D721Med (cell line): ENCODE results near the gene LRMDA.

ENCODE experiments used
- DNase-seq: peaks from one replicate; pipeline ENCODE4 v3.0.0; 2011; ENCODE audit warnings: low spot score; ENCODE audit not compliant: insufficient read length
- FAIRE-seq: peaks from 2 replicates; lab custom pipeline; 2011; peaks lifted over from hg19 to GRCh38; lab: Jason Lieb, UNC
- TF ChIP-seq, protein P1 (sequence below): IDR thresholded peaks from 2 replicates; pipeline ENCODE4 v1.5.1; 2012; ENCODE audit warnings: mild to moderate bottlenecking, control low read depth; ENCODE audit not compliant: insufficient read depth; ENCODE audit errors: missing control alignments

Gene LRMDA

GRCh38 chr10:76209135-76209534, 777.7 kb downstream of the LRMDA start:
- TF ChIP-seq, protein P1, sequence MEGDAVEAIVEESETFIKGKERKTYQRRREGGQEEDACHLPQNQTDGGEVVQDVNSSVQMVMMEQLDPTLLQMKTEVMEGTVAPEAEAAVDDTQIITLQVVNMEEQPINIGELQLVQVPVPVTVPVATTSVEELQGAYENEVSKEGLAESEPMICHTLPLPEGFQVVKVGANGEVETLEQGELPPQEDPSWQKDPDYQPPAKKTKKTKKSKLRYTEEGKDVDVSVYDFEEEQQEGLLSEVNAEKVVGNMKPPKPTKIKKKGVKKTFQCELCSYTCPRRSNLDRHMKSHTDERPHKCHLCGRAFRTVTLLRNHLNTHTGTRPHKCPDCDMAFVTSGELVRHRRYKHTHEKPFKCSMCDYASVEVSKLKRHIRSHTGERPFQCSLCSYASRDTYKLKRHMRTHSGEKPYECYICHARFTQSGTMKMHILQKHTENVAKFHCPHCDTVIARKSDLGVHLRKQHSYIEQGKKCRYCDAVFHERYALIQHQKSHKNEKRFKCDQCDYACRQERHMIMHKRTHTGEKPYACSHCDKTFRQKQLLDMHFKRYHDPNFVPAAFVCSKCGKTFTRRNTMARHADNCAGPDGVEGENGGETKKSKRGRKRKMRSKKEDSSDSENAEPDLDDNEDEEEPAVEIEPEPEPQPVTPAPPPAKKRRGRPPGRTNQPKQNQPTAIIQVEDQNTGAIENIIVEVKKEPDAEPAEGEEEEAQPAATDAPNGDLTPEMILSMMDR = no peak
- DNase-seq = no peak
- FAIRE-seq = no peak

- no peak for DNase-seq
- TF ChIP-seq, protein P1 = no peak
- no peak for FAIRE-seq
Measured at GRCh38 chr10:76210211-76210610, 778.8 kb downstream of the LRMDA start.

DNA sequence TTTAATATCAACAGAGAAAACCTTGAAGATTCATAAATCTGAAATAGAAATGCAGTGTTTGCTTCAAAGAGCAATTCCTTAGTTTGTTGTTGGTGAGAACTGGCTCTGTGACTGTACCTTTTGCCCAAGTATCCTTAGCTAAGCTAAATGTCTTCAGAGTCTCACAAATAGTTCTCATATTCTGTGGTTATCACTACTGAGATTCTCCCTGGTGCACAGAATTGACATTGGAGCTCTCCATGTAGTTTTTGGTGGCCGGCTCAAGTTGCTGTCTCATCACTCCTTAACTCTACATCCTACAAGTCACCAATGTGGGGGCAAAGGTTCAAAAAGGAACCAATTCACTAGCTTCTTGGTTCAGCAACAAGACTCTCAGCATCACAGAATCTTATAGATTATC, 780.3 kb downstream of the LRMDA start:
- FAIRE-seq (no peak), DNase-seq (no peak)
- TF ChIP-seq, protein P1 = no peak

GRCh38 chr10:76213876-76214275, 782.5 kb downstream of the LRMDA start:
- DNase-seq (no peak), FAIRE-seq (no peak)
- TF ChIP-seq, protein P1 = no peak

- no peak for FAIRE-seq
- TF ChIP-seq, protein P1 = no peak
- no peak for DNase-seq
Measured at GRCh38 chr10:76218035-76218434, 786.6 kb downstream of the LRMDA start.

- FAIRE-seq = no peak
- no peak for DNase-seq
- TF ChIP-seq, protein P1 = no peak
Measured at GRCh38 chr10:76229341-76229740, 797.9 kb downstream of the LRMDA start.

- TF ChIP-seq, protein P1 = no peak
- no peak for FAIRE-seq
- DNase-seq = no peak
Measured at GRCh38 chr10:76230921-76231285, 799.5 kb downstream of the LRMDA start.
